Fibroblast of gingiva (primary cell): ENCODE data around the gene CAMTA1.

ENCODE experiments used
- DNase-seq: peaks from one replicate; pipeline ENCODE4 v3.0.0-alpha.2; 2011; ENCODE audit warnings: low read depth

CAMTA1 gene

GRCh38 chr1:7558041-7558461, 772.8 kb downstream of the CAMTA1 start:
- no peak for DNase-seq

GRCh38 chr1:7558481-7558880, 773.2 kb downstream of the CAMTA1 start:
- no peak for DNase-seq

- no peak for DNase-seq
Observed at GRCh38 chr1:7558921-7559869, 773.9 kb downstream of the CAMTA1 start.

GRCh38 chr1:7560128-7560527, 774.9 kb downstream of the CAMTA1 start:
- no peak for DNase-seq

GRCh38 chr1:7560601-7561181, 775.4 kb downstream of the CAMTA1 start:
- DNase-seq, result no peak

GRCh38 chr1:7561331-7561921, 776.2 kb downstream of the CAMTA1 start:
- no peak for DNase-seq

GRCh38 chr1:7561936-7562728, 776.9 kb downstream of the CAMTA1 start:
- no peak for DNase-seq

GRCh38 chr1:7562729-7563605, 777.7 kb downstream of the CAMTA1 start:
- no peak for DNase-seq

GRCh38 chr1:7564137-7564536, 778.9 kb downstream of the CAMTA1 start:
- no peak for DNase-seq

- DNase-seq, result no peak
Observed at GRCh38 chr1:7565099-7565750, 780.0 kb downstream of the CAMTA1 start.

- DNase-seq, result no peak
Observed at GRCh38 chr1:7566417-7567375, 781.4 kb downstream of the CAMTA1 start.

- DNase-seq, result no peak
Observed at GRCh38 chr1:7567376-7567775, 782.1 kb downstream of the CAMTA1 start.

- DNase-seq, result no peak
Observed at GRCh38 chr1:7568053-7568452, 782.8 kb downstream of the CAMTA1 start.

GRCh38 chr1:7568901-7569524, 783.8 kb downstream of the CAMTA1 start:
- no peak for DNase-seq

GRCh38 chr1:7570311-7570710, 785.1 kb downstream of the CAMTA1 start:
- DNase-seq, result no peak

- no peak for DNase-seq
Observed at GRCh38 chr1:7572654-7573152, 787.4 kb downstream of the CAMTA1 start.

GRCh38 chr1:7573481-7573880, 788.2 kb downstream of the CAMTA1 start:
- no peak for DNase-seq

- DNase-seq, result no peak
Observed at GRCh38 chr1:7574121-7575040, 789.1 kb downstream of the CAMTA1 start.
